CD14-positive monocyte (primary cell): Measurements from ENCODE around the gene LRRC45. TPM values are rescaled to one million over a fixed set of nuclear protein-coding genes. Genes with fewer than 3 reads are reported as not detected.

ENCODE experiments used
- DNase-seq, 3 donors: peaks; one replicate each; pipeline ENCODE4 v3.0.0-alpha.2; 2011 to 2022
- H2AFZ ChIP-seq: 2 replicates; pipeline ENCODE4 v1.6.0; 2012; ENCODE audit warnings: mild to moderate bottlenecking, low read depth, low read length, inconsistent platforms; ENCODE audit not compliant: insufficient read depth, poor library complexity, severe bottlenecking
- H3K27ac ChIP-seq, 2 donors: 1 replicate in 1 of 2; 2 replicates in 1 of 2; pipeline ENCODE4 v1.5.1; 2012 to 2013; ENCODE audit warnings: low read length in 2 of 2, control low read depth in 1 of 2, inconsistent platforms in 1 of 2, low read depth in 1 of 2, mild to moderate bottlenecking in 1 of 2
- H3K27me3 ChIP-seq, 2 donors: one replicate each; pipeline versions ENCODE4 v1.6.0 to v1.6.1; 2011 to 2013; ENCODE audit warnings: low read length in 2 of 2; ENCODE audit not compliant: control insufficient read depth in 2 of 2, insufficient read depth in 2 of 2
- H3K36me3 ChIP-seq, 2 donors: replicated peaks in 1 of 2; 1 replicate in 1 of 2; 2 replicates in 1 of 2; pipeline versions ENCODE4 v1.5.1 to v1.6.1; 2012 to 2013; ENCODE audit warnings: low read length in 2 of 2, control low read depth in 1 of 2, inconsistent platforms in 1 of 2, mild to moderate bottlenecking in 1 of 2; ENCODE audit not compliant: insufficient read depth in 2 of 2, control insufficient read depth in 1 of 2
- H3K4me1 ChIP-seq, 2 donors: 1 replicate in 1 of 2; 2 replicates in 1 of 2; pipeline versions ENCODE4 v1.5.1 to v1.6.1; 2012 to 2013; ENCODE audit warnings: low read length in 2 of 2, control low read depth in 1 of 2, inconsistent platforms in 1 of 2, mild to moderate bottlenecking in 1 of 2, moderate library complexity in 1 of 2; ENCODE audit not compliant: insufficient read depth in 2 of 2, control insufficient read depth in 1 of 2
- H3K4me2 ChIP-seq: replicated peaks from 2 replicates; pipeline ENCODE3; 2012; ENCODE audit warnings: low read length, moderate library complexity, mild to moderate bottlenecking; ENCODE audit not compliant: poor library complexity, severe bottlenecking; ENCODE audit errors: extremely low read depth
- H3K4me3 ChIP-seq, 3 experiments: fragments of 200-600 bp in 1 of 3; sonication (generic) in 1 of 3; replicated peaks in 1 of 3; 1 replicate in 2 of 3; 2 replicates in 1 of 3; pipeline ENCODE4 v1.5.1; 2011 to 2013; ENCODE audit warnings: low read length in 3 of 3, mild to moderate bottlenecking in 3 of 3, control low read depth in 2 of 3, low read depth in 2 of 3, inconsistent platforms in 1 of 3, moderate library complexity in 1 of 3
- H3K79me2 ChIP-seq: 2 replicates; pipeline ENCODE4 v1.6.0; 2012; ENCODE audit warnings: mild to moderate bottlenecking, control low read depth, inconsistent platforms, low read length, moderate library complexity; ENCODE audit not compliant: insufficient read depth
- H3K9ac ChIP-seq: 2 replicates; pipeline ENCODE4 v1.6.0; 2017; ENCODE audit warnings: low read length, mild to moderate bottlenecking; ENCODE audit not compliant: insufficient read depth, poor library complexity, severe bottlenecking
- H3K9me3 ChIP-seq, 2 donors: replicated peaks in 1 of 2; 1 replicate in 1 of 2; 2 replicates in 1 of 2; pipeline versions ENCODE4 v1.5.1 to v1.6.1; 2012 to 2013; ENCODE audit warnings: low read length in 2 of 2, control low read depth in 1 of 2; ENCODE audit not compliant: control insufficient read depth in 1 of 2, insufficient read depth in 1 of 2
- H4K20me1 ChIP-seq: 2 replicates; pipeline ENCODE4 v1.6.0; 2012; ENCODE audit warnings: mild to moderate bottlenecking, low read length, control low read depth, moderate library complexity; ENCODE audit not compliant: insufficient read depth
- H3K27ac Mint-ChIP-seq, 7 donors: one replicate each; pipeline ENCODE4 v1.8.0; 2020; ENCODE audit warnings: mild to moderate bottlenecking in 7 of 7, mixed read lengths in 7 of 7, moderate library complexity in 6 of 7, inconsistent platforms in 2 of 7
- H3K27me3 Mint-ChIP-seq, 3 donors: one replicate each; pipeline ENCODE4 v1.8.0; 2021 to 2022; ENCODE audit warnings: low read depth in 3 of 3, mild to moderate bottlenecking in 3 of 3, mixed read lengths in 3 of 3, moderate library complexity in 3 of 3, inconsistent platforms in 1 of 3
- H3K36me3 Mint-ChIP-seq, 2 donors: one replicate each; pipeline ENCODE4 v1.8.0; 2020; ENCODE audit warnings: mixed read lengths in 2 of 2, inconsistent platforms in 1 of 2, mild to moderate bottlenecking in 1 of 2
- H3K4me1 Mint-ChIP-seq: one replicate; pipeline ENCODE4 v1.8.0; 2020; ENCODE audit warnings: mild to moderate bottlenecking, mixed read lengths
- H3K4me3 Mint-ChIP-seq, 2 donors: one replicate each; pipeline ENCODE4 v1.8.0; 2020; ENCODE audit warnings: mild to moderate bottlenecking in 2 of 2, mixed read lengths in 2 of 2, moderate library complexity in 1 of 2
- H3K9me3 Mint-ChIP-seq, 7 donors: one replicate each; pipeline ENCODE4 v1.8.0; 2020 to 2022; ENCODE audit warnings: mixed read lengths in 7 of 7, mild to moderate bottlenecking in 6 of 7, moderate library complexity in 6 of 7, inconsistent platforms in 2 of 7
- CTCF ChIP-seq: fragments of 200-600 bp; IDR thresholded peaks from one replicate; pipeline ENCODE4 v1.8.0; 2022; ENCODE audit warnings: antibody characterized with exemption, mild to moderate bottlenecking
- WGBS: methylation state at CpG from one replicate; pipeline ENCODE4 v1.1.5; 2013; ENCODE audit warnings: missing lambda C conversion rate; ENCODE audit not compliant: insufficient coverage; 5-methylcytosine and 5-hydroxymethylcytosine counted together
- intact Hi-C, 2 donors: fragments of 100-400 bp; cut with micrococcal nuclease; formaldehyde crosslinking; loops; one replicate each; pipeline versions ENCODE4 v1.15.0 to v1.15.1; 2023
- polyA plus RNA-seq, 3 donors: library from polyadenylated mRNA; depleted of rRNA in 1 of 3; unstranded in 2 of 3; stranded (reverse) in 1 of 3; fragments of 300-500 nt in 2 of 3; fragments of >200 nt in 1 of 3; fragmentation: Illumina TruSeq in 2 of 3; gene quantifications; 1 replicate in 2 of 3; 2 replicates in 1 of 3; pipeline ENCODE4 v1.2.3, GENCODE V29; 2012 to 2021

Gene LRRC45
- polyA plus RNA-seq, 3 donors = 2.6 to 12.2 (median 3.4) TPM

- no peaks in the 10 kb centered on the region for H3K4me1 ChIP-seq
- peak overlapping the region in 1 of 7 donors; percentile 3 for H3K27ac Mint-ChIP-seq
- TF ChIP-seq CTCF = no peak
- no peaks in the 10 kb centered on the region for H3K79me2 ChIP-seq
- H3K4me3 ChIP-seq = no peak overlapping the region
- no peak overlapping the region for H3K4me3 Mint-ChIP-seq
- H3K4me1 Mint-ChIP-seq = no peaks in the 10 kb centered on the region
- H2AFZ ChIP-seq = no peak overlapping the region
- H3K27ac ChIP-seq = no peak overlapping the region
- no peaks in the 10 kb centered on the region for H3K9me3 Mint-ChIP-seq
- H3K36me3 Mint-ChIP-seq = peaks cover 7 to 26% of the 10 kb centered on the region in 2 donors
- no peak overlapping the region for H3K9ac ChIP-seq
- peaks cover 16 to 22% of the 10 kb centered on the region in 2 donors for H3K36me3 ChIP-seq
- DNase-seq = no peak
- no peaks in the 10 kb centered on the region for H3K27me3 ChIP-seq
- peaks cover 0 to 2% (median 2%) of the 10 kb centered on the region in 3 donors for H3K27me3 Mint-ChIP-seq
- H3K9me3 ChIP-seq = no peaks in the 10 kb centered on the region
- 97% methylated on average over 16 of the region's 16 CpGs for WGBS
- H4K20me1 ChIP-seq = no peaks in the 10 kb centered on the region
- H3K4me2 ChIP-seq = no peak overlapping the region
- intact Hi-C loops = no loop called here
Observed at GRCh38 chr17:82013772-82014321, 9.3 kb upstream of the LRRC45 start.

- peaks cover 0 to 2% (median 0%) of the 10 kb centered on the region in 3 donors for H3K27me3 Mint-ChIP-seq
- no peak for DNase-seq
- Histone ChIP-seq H4K20me1 (peaks cover 2% of the 10 kb centered on the region), H3K4me1 (no peaks in the 10 kb centered on the region), H3K4me2 (no peak overlapping the region), H3K4me3 (no peak overlapping the region), H3K79me2 (no peaks in the 10 kb centered on the region), H2AFZ (no peak overlapping the region), H3K36me3 (peaks cover 16 to 22% of the 10 kb centered on the region in 2 donors), H3K27me3 (no peaks in the 10 kb centered on the region), H3K9ac (no peak overlapping the region), H3K9me3 (no peaks in the 10 kb centered on the region), H3K27ac (no peak overlapping the region)
- 86% methylated on average over 20 of the region's 23 CpGs for WGBS
- H3K27ac Mint-ChIP-seq = no peak overlapping the region
- H3K4me3 Mint-ChIP-seq = no peak overlapping the region
- H3K9me3 Mint-ChIP-seq = no peaks in the 10 kb centered on the region
- peaks cover 9 to 27% of the 10 kb centered on the region in 2 donors for H3K36me3 Mint-ChIP-seq
- no peak for TF ChIP-seq CTCF
- intact Hi-C loops = no loop called here
- H3K4me1 Mint-ChIP-seq = no peaks in the 10 kb centered on the region
Observed at GRCh38 chr17:82014432-82014831, 8.7 kb upstream of the LRRC45 start.
